ENCODE measurements around the gene ARHGAP23.
"Not testable (repeated sequence)": the region's sequence is repeated elsewhere in the genome, so short reads cannot be mapped to it uniquely, and the experiment has no call there.

ARHGAP23 gene

GRCh38 chr17:38421871-38422827 is 6.1 kb upstream of the ARHGAP23 start:
- DNase-seq = peak in 5 of 58 donors; percentile 25 to 42 (median 26)

DNA sequence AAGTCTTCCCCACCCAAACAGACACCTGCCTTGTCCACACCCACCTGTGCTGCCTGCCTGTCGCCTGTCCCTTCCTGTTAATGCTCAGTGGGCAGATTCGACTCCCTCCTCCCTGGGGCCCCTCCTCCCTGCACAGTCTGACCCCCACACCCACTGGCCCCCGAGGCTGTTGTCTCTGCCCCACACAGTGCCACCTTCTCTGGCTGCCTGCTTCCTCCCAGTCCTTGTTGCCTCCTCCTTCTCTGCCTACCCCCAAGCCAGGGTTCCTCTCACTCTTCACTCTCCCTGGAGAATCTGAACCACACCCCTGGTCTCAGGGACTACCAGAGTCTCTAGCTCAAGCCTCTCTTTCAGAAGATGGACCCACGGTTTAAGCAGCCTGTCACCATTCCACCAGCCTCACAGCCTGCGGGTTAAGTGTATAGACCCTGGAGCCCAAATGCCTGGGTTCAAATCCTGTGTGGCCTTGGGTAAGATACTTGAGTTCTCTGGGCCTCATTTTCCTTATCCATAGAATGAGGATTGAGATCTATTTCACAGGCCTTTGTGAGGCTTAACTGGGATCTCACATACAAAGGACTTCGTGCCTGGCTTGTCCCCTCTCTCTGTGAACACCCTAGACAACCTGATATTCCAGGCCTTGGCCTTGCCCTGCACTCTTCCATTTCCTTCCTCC is 3.8 kb upstream of the ARHGAP23 start:
- DNase-seq = no peak

- no peak for DNase-seq
These were observed 3.2 kb upstream of the ARHGAP23 start for GRCh38 chr17:38425031-38425430.

DNA sequence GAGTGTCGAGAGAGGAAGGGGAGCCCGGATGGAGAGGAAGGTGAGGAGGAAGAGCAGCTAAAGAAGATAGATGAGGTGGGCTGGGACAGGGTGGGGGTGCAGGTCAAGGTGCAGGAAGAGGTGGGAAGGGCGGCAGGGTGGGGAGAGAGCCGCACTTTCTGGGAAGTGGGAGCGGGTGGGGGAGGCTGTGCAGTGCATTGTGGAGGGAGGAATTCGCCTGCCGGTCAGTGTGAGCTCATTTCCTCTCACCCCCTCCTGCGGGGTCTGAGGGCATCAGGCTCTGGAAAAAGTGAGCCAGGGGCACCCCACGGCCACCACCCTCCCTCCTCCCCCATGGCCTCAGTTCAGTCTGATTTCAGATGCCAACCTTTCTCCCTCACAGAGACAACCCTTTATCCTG is 2.5 kb upstream of the ARHGAP23 start:
- DNase-seq = no peak

DNA sequence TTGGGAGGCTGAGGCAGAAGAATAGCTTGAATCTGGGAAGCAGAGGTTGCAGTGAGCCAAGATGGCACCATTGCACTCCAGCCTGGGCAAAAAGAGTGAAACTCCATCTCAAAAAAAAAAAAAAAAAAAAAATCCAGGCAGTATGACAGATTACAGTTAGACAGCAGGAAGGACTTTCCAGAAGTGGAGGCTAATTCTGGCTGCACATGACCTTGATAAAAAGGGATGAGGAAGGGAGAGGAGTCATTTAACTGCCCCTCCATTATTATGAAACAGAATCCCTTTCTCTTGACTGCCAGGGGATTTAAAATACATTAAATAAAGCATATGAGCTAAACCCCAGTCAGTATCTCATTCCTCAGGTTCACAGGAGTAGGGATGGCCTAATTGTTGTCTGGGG is 1.8 kb upstream of the ARHGAP23 start:
- no peak for DNase-seq

DNA sequence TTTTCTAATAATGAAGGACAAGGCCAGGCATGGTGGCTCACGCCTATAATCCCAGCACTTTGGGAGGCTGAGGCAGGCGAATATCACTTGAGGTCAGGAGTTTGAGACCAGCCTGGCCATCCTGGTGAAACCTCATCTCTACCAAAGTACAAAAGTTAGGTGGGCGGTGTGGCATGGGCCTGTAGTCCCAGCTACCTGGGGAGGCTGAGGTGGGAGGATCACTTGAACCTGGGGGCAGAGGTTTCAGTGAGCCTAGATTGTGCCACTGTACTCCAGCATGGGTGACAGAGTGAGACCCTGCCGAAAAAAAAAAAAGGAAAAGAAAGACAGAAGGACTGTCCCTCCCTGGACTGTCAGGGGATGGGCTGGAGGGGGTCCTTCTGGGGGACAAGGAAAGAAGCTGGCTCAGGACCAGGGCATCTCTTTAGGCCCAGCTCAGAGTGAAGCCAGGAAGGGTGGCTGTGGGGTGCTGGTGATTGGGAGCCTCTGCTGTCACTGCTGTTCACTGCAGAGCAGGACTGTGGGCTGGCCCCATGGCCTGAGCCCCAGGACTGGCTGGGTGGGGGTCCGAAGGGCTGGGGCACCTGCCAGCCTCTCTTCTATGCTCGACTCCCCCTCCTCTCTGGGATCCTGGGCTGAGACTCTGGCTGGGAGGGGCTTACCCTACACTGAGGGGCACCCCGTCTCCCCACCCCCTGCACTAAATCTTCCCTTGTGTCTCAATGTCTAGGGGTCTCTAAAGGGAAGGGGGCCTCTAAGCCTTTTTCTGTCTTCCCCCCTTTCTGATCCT is 909 bp upstream of the ARHGAP23 start:
- peak in 1 of 58 donors; percentile 23 for DNase-seq

- DNase-seq = peak in 51 of 58 donors; percentile 35 to 92 (median 74)
These were observed 543 bp downstream of the ARHGAP23 start for GRCh38 chr17:38428643-38429371.

DNA sequence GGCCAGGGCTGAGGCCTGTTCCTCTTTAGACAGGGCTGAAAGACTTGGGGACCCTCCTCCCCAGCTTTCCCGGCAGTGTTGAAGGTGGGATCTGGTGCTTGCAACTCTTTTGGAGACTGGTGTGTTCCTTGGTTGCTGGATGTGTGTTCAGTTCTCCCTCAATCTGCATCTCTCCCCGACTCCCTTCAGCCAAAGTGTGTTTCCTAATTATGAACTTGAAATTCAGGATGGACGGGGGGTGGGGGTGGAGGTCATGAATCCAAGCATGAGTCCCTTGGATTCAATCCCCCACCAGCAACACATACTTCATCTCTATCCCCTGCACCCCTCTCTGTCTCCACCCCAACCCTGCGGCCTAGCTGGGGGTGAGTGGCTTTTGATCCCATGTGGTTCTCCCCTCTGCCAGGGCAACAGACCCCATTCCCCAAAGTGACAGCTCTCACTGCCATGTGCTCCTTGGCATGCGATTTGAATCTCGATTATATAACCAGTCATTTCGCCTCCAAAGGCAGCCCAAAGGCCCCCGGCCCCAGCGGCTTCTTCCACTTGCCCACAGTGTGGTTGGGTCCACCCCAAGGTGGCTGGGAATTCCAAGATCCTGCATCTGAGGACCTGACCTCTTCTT is 1.3 kb downstream of the ARHGAP23 start:
- DNase-seq = peak in 1 of 58 donors; percentile 27

GRCh38 chr17:38430316-38430715 is 2.1 kb downstream of the ARHGAP23 start:
- DNase-seq = no peak

DNA sequence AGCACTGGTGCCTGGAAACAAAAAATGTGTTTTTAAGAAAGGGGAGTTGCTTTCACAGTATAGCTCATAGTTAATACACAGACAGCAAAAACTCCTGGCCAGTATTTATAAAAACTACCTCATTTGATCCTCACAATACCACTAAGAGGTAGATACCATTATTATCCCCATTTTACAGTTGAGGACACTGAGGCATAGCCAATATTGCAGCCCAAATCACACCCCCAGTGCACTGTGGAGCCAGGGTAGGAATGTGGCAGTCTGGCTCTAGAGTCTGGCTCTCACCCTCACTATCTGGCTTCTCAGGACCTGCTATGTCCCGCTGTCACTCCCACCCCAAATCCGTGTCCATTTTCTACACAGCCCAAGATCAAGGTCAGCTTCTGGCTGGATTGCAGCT is 2.6 kb downstream of the ARHGAP23 start:
- DNase-seq = no peak

DNA sequence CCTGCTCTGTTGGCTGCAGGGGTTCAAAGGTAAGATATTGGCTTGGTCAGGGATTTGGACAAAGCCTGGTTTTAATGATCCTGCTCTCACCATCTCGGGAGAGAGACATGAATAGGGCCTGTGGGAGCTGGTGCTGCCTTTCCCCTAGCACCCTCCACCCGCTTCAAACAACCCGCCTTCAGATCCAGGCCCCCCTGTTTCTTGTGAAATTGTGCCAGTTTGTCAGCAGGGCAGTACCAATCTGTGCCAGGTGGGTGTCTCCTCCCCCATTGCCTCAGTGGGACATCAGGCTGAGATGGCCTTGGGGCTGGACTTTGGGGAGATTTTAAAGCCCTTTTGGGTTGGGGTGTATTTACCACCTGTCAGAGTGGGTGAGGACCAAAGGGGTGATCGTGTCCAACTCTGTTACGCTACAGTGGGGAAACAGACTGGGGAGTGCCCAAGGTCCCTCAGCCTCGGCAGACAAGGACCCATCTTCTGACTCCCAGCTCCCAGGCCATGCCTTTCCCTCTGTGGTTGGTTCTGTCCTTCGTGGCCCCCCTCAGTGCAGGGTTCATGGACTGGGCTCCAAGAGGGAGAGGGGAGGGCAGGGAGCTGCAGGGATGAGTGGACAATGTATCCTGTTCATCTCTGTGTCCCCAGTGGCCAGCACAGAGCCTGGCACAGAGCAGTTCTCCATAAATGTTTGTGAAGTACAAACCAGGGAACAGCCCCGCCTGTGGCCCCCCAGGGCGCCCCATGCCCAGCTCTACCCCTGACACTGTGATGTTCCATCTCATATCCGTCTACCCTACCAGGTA is 3.3 kb downstream of the ARHGAP23 start:
- DNase-seq = peak in 52 of 58 donors; percentile 28 to 97 (median 80)

GRCh38 chr17:38434178-38434665 is 6.0 kb downstream of the ARHGAP23 start:
- DNase-seq = peak in 51 of 58 donors; percentile 31 to 91 (median 71)

DNA sequence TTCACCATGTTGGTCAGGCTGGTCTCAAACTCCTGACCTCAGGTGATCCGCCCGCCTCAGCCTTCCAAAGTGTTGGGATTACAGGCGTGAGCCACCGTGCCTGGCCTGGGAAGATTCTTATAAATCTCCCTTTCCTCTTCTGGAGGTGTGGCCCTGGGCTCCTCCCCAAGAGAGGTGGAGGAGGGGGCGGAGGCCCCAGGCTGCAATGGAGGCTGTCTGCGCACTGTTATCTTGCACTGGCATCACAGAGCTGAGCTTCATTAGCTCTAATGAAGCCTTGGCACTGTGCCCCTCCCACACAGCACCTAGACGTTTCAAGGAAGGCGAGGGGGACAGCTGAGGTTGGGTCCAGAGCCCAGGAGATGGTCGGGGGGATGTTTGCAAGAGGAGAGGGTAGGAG is 7.5 kb downstream of the ARHGAP23 start:
- no peak for DNase-seq

GRCh38 chr17:38436386-38436785 is 8.1 kb downstream of the ARHGAP23 start:
- no peak for DNase-seq

- DNase-seq = not testable (repeated sequence)
These were observed 9.0 kb downstream of the ARHGAP23 start for GRCh38 chr17:38437313-38437712.

- no peak for DNase-seq
These were observed 11.2 kb downstream of the ARHGAP23 start for GRCh38 chr17:38439436-38439835.

DNA sequence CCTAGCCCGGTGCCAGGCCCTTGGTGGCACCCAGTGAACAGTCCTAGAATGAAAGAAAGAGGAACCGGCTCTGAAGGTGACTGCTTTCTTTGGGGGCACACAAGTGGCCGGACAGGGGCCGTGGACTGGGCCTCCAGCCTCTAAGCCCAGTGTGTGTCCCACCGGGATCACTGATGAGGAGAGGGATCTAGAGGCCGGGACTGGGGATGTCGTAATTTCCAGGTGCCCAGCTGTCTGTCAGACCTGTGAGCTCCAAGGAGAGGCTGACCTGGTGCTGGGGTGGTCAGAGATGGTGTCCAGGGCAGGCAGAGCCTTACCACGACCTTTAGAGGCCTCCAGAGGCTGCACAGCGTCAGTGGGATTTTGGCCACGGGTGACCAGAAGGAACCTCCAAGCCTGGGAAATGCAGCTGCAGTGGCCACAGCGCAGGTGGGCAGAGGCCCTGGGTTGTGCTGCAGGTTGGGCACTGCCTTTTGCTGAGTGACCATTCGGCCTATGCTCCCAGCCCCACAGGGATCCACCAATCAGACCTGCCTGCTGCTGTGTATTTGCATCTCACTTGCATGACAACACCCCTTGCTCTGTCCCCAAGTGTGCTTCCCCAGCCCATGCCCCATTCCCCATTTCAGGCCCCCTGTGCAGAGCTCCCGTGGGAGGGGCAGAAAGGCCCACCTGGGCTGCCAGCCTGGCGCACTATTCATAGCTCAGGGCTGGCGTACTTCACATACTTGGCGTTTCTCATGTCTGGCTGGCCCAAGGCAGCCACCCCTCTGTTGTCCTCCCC is 12.5 kb downstream of the ARHGAP23 start:
- DNase-seq = no peak

DNA sequence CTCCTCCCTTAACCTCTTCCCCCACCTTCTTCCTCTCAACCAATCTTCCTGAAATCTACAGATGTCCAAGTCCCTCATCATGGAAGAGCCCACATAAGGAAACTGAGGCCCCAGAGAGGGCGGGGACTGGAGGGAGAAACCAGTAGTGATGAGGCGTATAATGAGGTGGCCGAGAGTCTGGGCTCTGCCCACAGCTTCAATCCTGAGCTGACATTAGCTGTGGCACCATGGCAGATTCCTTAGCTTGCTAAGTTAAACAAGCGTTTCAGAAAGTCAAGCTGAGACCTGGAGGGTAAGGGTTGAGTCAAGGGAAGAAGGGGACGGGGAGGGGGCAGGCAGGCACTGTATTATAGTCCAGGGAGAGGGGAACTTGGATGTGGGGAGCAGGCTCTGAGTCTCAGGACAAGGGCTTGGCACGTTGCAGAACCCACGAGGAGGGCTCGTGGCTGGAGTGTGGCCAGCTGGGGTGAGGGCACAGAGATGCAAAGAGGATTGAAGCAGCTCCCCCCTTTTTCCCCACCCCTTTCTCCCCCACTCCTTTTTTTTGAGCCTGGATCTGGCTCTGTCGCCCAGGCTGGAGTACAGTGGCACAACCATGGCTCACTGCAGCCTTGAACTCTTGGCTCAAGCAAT is 13.3 kb downstream of the ARHGAP23 start:
- peak in 15 of 58 donors; percentile 18 to 63 (median 34) for DNase-seq

Data from anterior cingulate cortex (tissue), 58 donors.